Panc1 (cell line): ENCODE results near the gene CAMK1G. TPM values are rescaled to one million over a fixed set of nuclear protein-coding genes. Genes with fewer than 3 reads are reported as not detected.

Source experiments
- ATAC-seq: fragments of 200-7000 bp; cut with Tn5 transposase; 2 replicates; pipeline ENCODE4 v1.9.1; 2020; ENCODE audit warnings: mild to moderate bottlenecking, moderate library complexity
- BruUV-seq: library from RNA; stranded (reverse); fragments of 400-500 nt; replicated peaks from 2 replicates; lab custom pipeline; 2021; lab: Mats Ljungman, UMichigan
- CTCF ChIA-PET: fragments of 300-600 bp; sonication (Branson Sonifier 250); formaldehyde crosslinking; loops from one replicate; lab custom pipeline; 2022; ENCODE audit warnings: antibody characterized with exemption; lab: Charles Lee
- POLR2A ChIA-PET: fragments of 300-600 bp; sonication (Branson Sonifier 250); formaldehyde crosslinking; loops from one replicate; lab custom pipeline; 2022; ENCODE audit warnings: antibody characterized with exemption; lab: Charles Lee
- DNase-seq: peaks from one replicate; pipeline ENCODE4 v3.0.0-alpha.2; 2010; ENCODE audit warnings: low read depth, low spot score
- H3K27ac ChIP-seq: 2 replicates; pipeline ENCODE4 v1.5.1; 2011; ENCODE audit warnings: mild to moderate bottlenecking, low read length, inconsistent platforms
- H3K27me3 ChIP-seq: fragments of 200-500 bp; sonication (Bioruptor generic); 2 replicates; pipeline ENCODE4 v1.6.0; 2014; ENCODE audit warnings: low read length, inconsistent platforms; ENCODE audit not compliant: control insufficient read depth, insufficient read depth
- H3K36me3 ChIP-seq: fragments of 200-500 bp; sonication (Bioruptor generic); 2 replicates; pipeline ENCODE4 v1.5.1; 2014; ENCODE audit warnings: inconsistent platforms, mild to moderate bottlenecking, low read length, moderate library complexity; ENCODE audit not compliant: control insufficient read depth, insufficient read depth
- H3K4me1 ChIP-seq: 2 replicates; pipeline ENCODE4 v1.5.1; 2011; ENCODE audit warnings: inconsistent platforms, mild to moderate bottlenecking, low read length, moderate library complexity; ENCODE audit not compliant: control insufficient read depth, insufficient read depth
- H3K4me3 ChIP-seq, 2 experiments: 2 replicates each; pipeline ENCODE4 v1.5.1; 2011 to 2012; ENCODE audit warnings: low read depth in 2 of 2, low read length in 2 of 2, mild to moderate bottlenecking in 2 of 2, inconsistent platforms in 1 of 2, moderate library complexity in 1 of 2
- H3K9me3 ChIP-seq: fragments of 200-500 bp; sonication (Bioruptor generic); 2 replicates; pipeline ENCODE4 v1.5.1; 2014; ENCODE audit warnings: low read depth, mild to moderate bottlenecking, inconsistent platforms, low read length, moderate library complexity; ENCODE audit not compliant: control insufficient read depth, insufficient read depth
- CTCF ChIP-seq: fragments of 450-650 bp; IDR thresholded peaks from 2 replicates; pipeline ENCODE4 v1.5.1; 2017; ENCODE audit warnings: mild to moderate bottlenecking
- POLR2AphosphoS5 ChIP-seq: IDR thresholded peaks from 2 replicates; pipeline ENCODE4 v1.6.1; 2012; ENCODE audit warnings: mild to moderate bottlenecking, low read depth, low read length, moderate library complexity
- REST ChIP-seq, 2 experiments: IDR thresholded peaks; 2 replicates each; pipeline ENCODE4 v1.6.1; 2011 to 2012; ENCODE audit warnings: low read depth in 2 of 2, control low read depth in 1 of 2, low read length in 1 of 2, mild to moderate bottlenecking in 1 of 2, moderate library complexity in 1 of 2; ENCODE audit not compliant: insufficient read depth in 1 of 2
- SIN3A ChIP-seq: IDR thresholded peaks from 2 replicates; pipeline ENCODE4 v1.6.1; 2012; ENCODE audit warnings: low read depth, mild to moderate bottlenecking, low read length, moderate library complexity, borderline replicate concordance; ENCODE audit not compliant: insufficient read depth
- TCF7L2 ChIP-seq: IDR thresholded peaks from 2 replicates; pipeline ENCODE4 v1.6.1; 2011; ENCODE audit warnings: mild to moderate bottlenecking, low read depth, low read length, inconsistent platforms
- in situ Hi-C: cut with HindIII; loops from 2 replicates; pipeline ENCODE4 v1.10.0; 2016; ENCODE audit warnings: low sequenced_read_pairs, low pct_unique_long_range_greater_than_20kb
- intact Hi-C: fragments of 100-400 bp; cut with micrococcal nuclease; formaldehyde crosslinking; loops from one replicate; pipeline ENCODE4 v1.10.0; 2022; ENCODE audit not compliant: unreplicated experiment
- total RNA-seq: library from RNA; stranded (reverse); gene quantifications from one replicate; pipeline ENCODE4 v1.2.1, GENCODE V29; 2021; ENCODE audit not compliant: unreplicated experiment

CAMK1G gene
- total RNA-seq, 1 experiment from 2014 or later: not detected

- DNase-seq: no peak
- no peak for ATAC-seq
- Histone ChIP-seq H3K4me1 (no peaks in the 10 kb centered on the region), H3K9me3 (no peaks in the 10 kb centered on the region), H3K27me3 (no peaks in the 10 kb centered on the region), H3K4me3 (no peak overlapping the region), H3K27ac (no peak overlapping the region), H3K36me3 (no peaks in the 10 kb centered on the region)
- in situ Hi-C loops (no loop called here), intact Hi-C loops (loop anchor here (2.0 kb wide), 1 partner anchor 49 kb away; no protein-coding TSS in a partner anchor)
- CTCF ChIA-PET: no interaction called here
- TF ChIP-seq TCF7L2 (no peak), CTCF (no peak), REST (IDR thresholded peaks at IDR 0.05; ENCODE audit: insufficient read depth in 1 of 2, low read depth in 2 of 2, low read length in 1 of 2) (no peak)
- POLR2A ChIA-PET: no interaction called here
- BruUV-seq: no TSS peak
These were observed 42.3 kb downstream of the CAMK1G start for GRCh38 chr1:209625791-209626285.

GRCh38 chr1:209626346-209627026, 43.0 kb downstream of the CAMK1G start:
- CTCF ChIA-PET: no interaction called here

More at GRCh38 chr1:209626346-209627026, 43.0 kb downstream of the CAMK1G start:
- Histone ChIP-seq H3K4me1 (no peaks in the 10 kb centered on the region), H3K9me3 (no peaks in the 10 kb centered on the region), H3K27ac (no peak overlapping the region), H3K4me3 (no peak overlapping the region), H3K36me3 (no peaks in the 10 kb centered on the region), H3K27me3 (no peaks in the 10 kb centered on the region)
- POLR2A ChIA-PET: no interaction called here
- in situ Hi-C loops: no loop called here
- ATAC-seq (no peak), DNase-seq (no peak)
- BruUV-seq: no TSS peak
- intact Hi-C loops: loop anchor here (2.0 kb wide), 1 partner anchor 50 kb away; no protein-coding TSS in a partner anchor
- no peak for TF ChIP-seq POLR2AphosphoS5
- no peak for TF ChIP-seq TCF7L2
- TF ChIP-seq SIN3A: no peak
- TF ChIP-seq CTCF: no peak
- TF ChIP-seq REST (IDR thresholded peaks at IDR 0.05; ENCODE audit: insufficient read depth in 1 of 2, low read depth in 2 of 2, low read length in 1 of 2): no peak
